Transverse colon (tissue), 4 donors: ENCODE results near the gene DGLUCY. TPM values are rescaled to one million over a fixed set of nuclear protein-coding genes. Genes with fewer than 3 reads are reported as not detected.

ENCODE experiments used
- DNase-seq: peaks from one replicate; pipeline ENCODE4 v3.0.0-alpha.2; 2019
- H3K27ac ChIP-seq, 4 donors: fragments of 200-600 bp; sonication (generic); 2 replicates each; pipeline ENCODE4 v1.5.1; 2016 to 2018; ENCODE audit warnings: inconsistent platforms in 4 of 4
- H3K27me3 ChIP-seq: fragments of 200-600 bp; sonication (generic); 2 replicates; pipeline ENCODE4 v1.5.1; 2017; ENCODE audit warnings: inconsistent platforms
- H3K36me3 ChIP-seq, 4 donors: fragments of 200-600 bp; sonication (generic); 2 replicates each; pipeline ENCODE4 v1.5.1; 2017 to 2019; ENCODE audit warnings: inconsistent platforms in 4 of 4
- H3K4me1 ChIP-seq, 4 donors: fragments of 200-600 bp; sonication (generic); 2 replicates each; pipeline ENCODE4 v1.5.1; 2017 to 2020; ENCODE audit warnings: inconsistent platforms in 4 of 4
- H3K4me3 ChIP-seq, 4 donors: fragments of 200-600 bp; sonication (generic); 1 replicate in 1 of 4; 2 replicates in 3 of 4; pipeline versions ENCODE4 v1.5.1 to v1.6.1; 2017 to 2019; ENCODE audit warnings: inconsistent platforms in 4 of 4
- H3K9me3 ChIP-seq, 2 donors: fragments of 200-600 bp; sonication (generic); 2 replicates each; pipeline ENCODE4 v1.5.1; 2017 to 2019; ENCODE audit warnings: inconsistent platforms in 2 of 2
- EP300 ChIP-seq: sonication (generic); formaldehyde crosslinking; IDR thresholded peaks from one replicate; pipeline ENCODE4 v1.6.1; 2017; ENCODE audit warnings: antibody characterized with exemption, low read depth
- POLR2A ChIP-seq: fragments of 450-650 bp; IDR thresholded peaks from one replicate; pipeline ENCODE4 v1.6.1; 2016; ENCODE audit warnings: antibody characterized with exemption, mild to moderate bottlenecking, moderate library complexity
- POLR2AphosphoS5 ChIP-seq, 3 donors: sonication (generic); formaldehyde crosslinking; IDR thresholded peaks; one replicate each; pipeline ENCODE4 v1.6.1; 2016; ENCODE audit warnings: antibody characterized with exemption in 3 of 3
- WGBS, 2 donors: methylation state at CpG; one replicate each; pipeline ENCODE4 v1.1.5; 2018; ENCODE audit warnings: low coverage in 1 of 2; 5-methylcytosine and 5-hydroxymethylcytosine counted together
- in situ Hi-C, 4 donors: fragments of 200-750 bp; cut with MboI; loops; one replicate each; pipeline versions ENCODE4 v1.15.0 to v1.15.1; 2017; ENCODE audit warnings: low sequenced_read_pairs in 3 of 4, low pct_ligation_motif_present in 1 of 4, low pct_unique_long_range_greater_than_20kb in 1 of 4
- intact Hi-C: fragments of 100-400 bp; cut with DNase I; formaldehyde crosslinking; loops from one replicate; pipeline ENCODE4 v1.15.1; 2023; ENCODE audit warnings: low total_unique reads
- total RNA-seq, 4 donors: library from RNA; depleted of rRNA; stranded (reverse); fragments of >200 nt; gene quantifications; one replicate each; pipeline ENCODE4 v1.1.0, GENCODE V29; 2016
- TF ChIP-seq, protein P1 (sequence below), 5 experiments: fragments of 200-600 bp in 3 of 5; fragments of 450-650 bp in 2 of 5; sonication (generic) in 3 of 5; IDR thresholded peaks; 1 replicate in 2 of 5; 2 replicates in 3 of 5; pipeline ENCODE4 v1.5.1; 2016 to 2017; ENCODE audit warnings: antibody characterized with exemption in 5 of 5, inconsistent platforms in 3 of 5, mild to moderate bottlenecking in 2 of 5, moderate library complexity in 1 of 5

Gene DGLUCY
- total RNA-seq, 4 donors from 2014 or later, result 62.1 to 229 (median 102) TPM

DNA sequence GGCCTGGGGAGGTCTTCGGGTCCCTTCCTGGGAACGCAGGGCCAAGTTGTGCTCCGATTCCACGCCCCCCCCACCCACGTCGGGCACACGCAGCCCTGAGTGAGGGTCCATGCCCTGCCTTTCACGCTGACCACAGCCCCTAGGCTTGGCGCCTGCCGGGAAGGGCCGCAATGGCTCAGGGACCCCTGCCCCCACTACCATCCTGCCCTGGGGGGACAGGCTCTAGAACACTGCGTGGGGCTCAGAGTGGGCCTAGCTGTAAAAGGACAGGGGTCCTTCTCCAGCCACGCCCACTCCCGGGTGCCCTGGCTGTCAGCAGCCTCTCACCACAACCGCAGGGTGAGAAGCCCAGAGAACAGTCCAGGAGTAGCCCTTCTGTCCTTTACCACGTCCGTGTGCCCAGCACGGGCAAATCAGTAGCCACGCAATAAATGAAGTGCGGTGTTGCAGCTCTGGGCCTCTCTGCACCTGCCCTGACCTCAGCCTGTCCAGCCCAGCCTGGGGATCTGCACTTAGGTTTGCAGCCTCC, 140.0 kb downstream of the DGLUCY start:
- Histone ChIP-seq H3K27ac (peak overlapping the region; percentile 44 to 56 (median 51)), H3K4me3 (peak overlapping the region; percentile 26 to 63 (median 48)), H3K27me3 (peaks cover 5% of the 10 kb centered on the region), H3K36me3 (no peaks in the 10 kb centered on the region), H3K9me3 (no peaks in the 10 kb centered on the region), H3K4me1 (peaks cover 12 to 40% (median 31%) of the 10 kb centered on the region in 4 donors)
- in situ Hi-C loops, result no loop called here
- TF ChIP-seq, protein P1, sequence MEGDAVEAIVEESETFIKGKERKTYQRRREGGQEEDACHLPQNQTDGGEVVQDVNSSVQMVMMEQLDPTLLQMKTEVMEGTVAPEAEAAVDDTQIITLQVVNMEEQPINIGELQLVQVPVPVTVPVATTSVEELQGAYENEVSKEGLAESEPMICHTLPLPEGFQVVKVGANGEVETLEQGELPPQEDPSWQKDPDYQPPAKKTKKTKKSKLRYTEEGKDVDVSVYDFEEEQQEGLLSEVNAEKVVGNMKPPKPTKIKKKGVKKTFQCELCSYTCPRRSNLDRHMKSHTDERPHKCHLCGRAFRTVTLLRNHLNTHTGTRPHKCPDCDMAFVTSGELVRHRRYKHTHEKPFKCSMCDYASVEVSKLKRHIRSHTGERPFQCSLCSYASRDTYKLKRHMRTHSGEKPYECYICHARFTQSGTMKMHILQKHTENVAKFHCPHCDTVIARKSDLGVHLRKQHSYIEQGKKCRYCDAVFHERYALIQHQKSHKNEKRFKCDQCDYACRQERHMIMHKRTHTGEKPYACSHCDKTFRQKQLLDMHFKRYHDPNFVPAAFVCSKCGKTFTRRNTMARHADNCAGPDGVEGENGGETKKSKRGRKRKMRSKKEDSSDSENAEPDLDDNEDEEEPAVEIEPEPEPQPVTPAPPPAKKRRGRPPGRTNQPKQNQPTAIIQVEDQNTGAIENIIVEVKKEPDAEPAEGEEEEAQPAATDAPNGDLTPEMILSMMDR (IDR thresholded peaks at IDR 0.05), result no peak
- TF ChIP-seq POLR2A (no peak), EP300 (no peak), POLR2AphosphoS5 (IDR thresholded peaks at IDR 0.05) (no peak)
- DNase-seq, result no peak
- intact Hi-C loops, result no loop called here
- WGBS, 2 donors, result 32 to 50% methylated on average over 4 to 16 of the region's 20 CpGs

DNA sequence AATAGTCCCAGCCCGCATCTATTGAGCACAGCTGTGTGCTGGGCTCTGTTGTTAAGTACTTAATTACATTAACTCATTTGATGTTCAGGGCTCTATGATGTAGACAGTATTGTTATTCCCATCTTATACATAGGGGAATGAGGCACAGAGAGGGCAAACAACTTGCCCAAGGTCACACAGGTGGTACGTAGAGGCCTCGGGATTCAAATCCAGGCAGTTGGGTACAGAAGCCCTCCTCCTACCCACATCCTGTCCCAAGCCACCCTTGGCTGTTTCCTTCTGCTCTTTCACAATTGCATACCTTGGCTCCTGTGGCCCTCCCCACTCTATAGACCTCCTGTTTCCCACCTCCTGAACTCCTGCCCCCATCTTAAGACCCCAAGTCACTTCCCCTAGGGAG, 140.6 kb downstream of the DGLUCY start:
- Histone ChIP-seq H3K4me1 (peaks cover 12 to 40% (median 31%) of the 10 kb centered on the region in 4 donors), H3K9me3 (no peaks in the 10 kb centered on the region), H3K27me3 (peaks cover 5% of the 10 kb centered on the region), H3K4me3 (no peak overlapping the region), H3K27ac (peak overlapping the region in 2 of 4 donors; percentile 44 to 51), H3K36me3 (no peaks in the 10 kb centered on the region)
- DNase-seq, result no peak
- 50 to 61% methylated on average over 2 to 3 of the region's 3 CpGs for WGBS, 2 donors
- intact Hi-C loops (no loop called here), in situ Hi-C loops (no loop called here)
- TF ChIP-seq EP300 (no peak), POLR2A (no peak), POLR2AphosphoS5 (IDR thresholded peaks at IDR 0.05) (no peak)
- TF ChIP-seq, protein P1 (IDR thresholded peaks at IDR 0.05), result no peak

DNA sequence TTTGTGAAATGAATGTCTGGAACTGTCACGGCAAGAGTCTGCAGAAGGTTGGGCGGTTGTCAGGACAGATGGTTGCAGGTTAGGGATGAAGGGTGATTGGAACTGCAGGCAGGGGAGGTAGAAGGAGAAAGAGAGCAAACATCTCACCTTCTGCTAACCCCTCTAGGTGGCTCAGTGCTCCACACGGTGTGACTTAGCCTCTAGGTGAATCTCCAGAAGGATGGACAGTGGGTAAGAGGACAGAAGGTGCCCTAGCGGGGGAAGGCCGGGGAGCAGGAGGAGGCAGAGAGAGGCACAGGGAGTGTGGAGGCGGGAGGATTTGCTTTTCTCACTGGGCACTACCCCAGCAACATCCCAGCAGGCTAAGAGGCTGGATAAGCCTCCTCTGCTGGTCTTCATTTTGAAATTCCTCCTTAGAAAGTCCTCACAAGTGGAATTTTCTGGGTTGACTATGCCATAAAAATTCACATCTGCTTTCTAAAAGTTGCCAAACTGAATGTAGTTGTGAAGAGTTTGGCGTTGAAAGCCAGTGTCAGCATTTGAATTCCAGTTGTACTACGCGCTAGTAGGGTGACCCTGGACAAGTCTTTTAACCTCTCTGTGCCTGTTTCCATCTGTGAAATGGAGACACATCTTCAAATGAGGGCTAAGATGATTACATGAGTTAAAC, 141.3 kb downstream of the DGLUCY start:
- Histone ChIP-seq H3K4me1 (peaks cover 12 to 39% (median 29%) of the 10 kb centered on the region in 4 donors), H3K36me3 (no peaks in the 10 kb centered on the region), H3K9me3 (no peaks in the 10 kb centered on the region), H3K27ac (peak overlapping the region in 1 of 4 donors; percentile 22), H3K27me3 (peaks cover 5% of the 10 kb centered on the region), H3K4me3 (no peak overlapping the region)
- in situ Hi-C loops (no loop called here), intact Hi-C loops (no loop called here)
- DNase-seq, result no peak
- 67 to 76% methylated on average over 3 to 9 of the region's 9 CpGs for WGBS, 2 donors
- TF ChIP-seq EP300 (no peak), POLR2AphosphoS5 (IDR thresholded peaks at IDR 0.05) (no peak), POLR2A (no peak)
- TF ChIP-seq, protein P1 (IDR thresholded peaks at IDR 0.05), result no peak

DNA sequence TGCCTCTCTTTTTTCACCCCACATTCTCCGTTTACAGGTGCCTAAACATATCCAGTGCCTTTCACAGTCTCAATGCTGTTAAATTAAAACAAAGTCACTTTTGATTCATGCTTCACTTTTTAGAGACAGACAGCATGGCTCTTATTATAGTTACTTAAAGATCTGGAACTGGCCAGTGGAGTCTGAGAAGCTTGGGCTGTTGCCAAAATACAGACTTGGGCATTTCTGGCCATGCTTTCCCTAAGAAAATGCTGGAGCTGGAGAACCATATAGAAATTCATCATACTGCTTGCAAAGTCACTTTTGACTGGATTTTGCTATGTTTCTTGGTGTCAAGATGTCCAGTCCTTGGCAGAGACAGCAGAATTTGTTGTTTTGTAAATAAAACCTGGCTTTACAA, 142.8 kb downstream of the DGLUCY start:
- peaks cover 12 to 36% (median 27%) of the 10 kb centered on the region in 4 donors for H3K4me1 ChIP-seq
- H3K4me3 ChIP-seq, result no peak overlapping the region
- H3K27ac ChIP-seq, result peak overlapping the region in 2 of 4 donors; percentile 56 to 58
- H3K9me3 ChIP-seq, result no peaks in the 10 kb centered on the region
- TF ChIP-seq POLR2AphosphoS5 (IDR thresholded peaks at IDR 0.05), result no peak
- TF ChIP-seq POLR2A, result no peak
- TF ChIP-seq EP300, result no peak
- TF ChIP-seq, protein P1 (IDR thresholded peaks at IDR 0.05), result no peak
- 14 to 50% methylated on average over 1 of the region's 1 CpG for WGBS, 2 donors
- in situ Hi-C loops, result no loop called here
- no peaks in the 10 kb centered on the region for H3K36me3 ChIP-seq
- intact Hi-C loops, result no loop called here
- no peak for DNase-seq
- peaks cover 5% of the 10 kb centered on the region for H3K27me3 ChIP-seq
